Activated naive CD8-positive, alpha-beta T cell treated with anti-CD3 and anti-CD28 coated beads, Interleukin-2, amount 10 ng/mL, durations not matched to agents 7 days and 5 days (primary cell): Measurements from ENCODE around the gene IL1F10. TPM values are rescaled to one million over a fixed set of nuclear protein-coding genes. Genes with fewer than 3 reads are reported as not detected.

ENCODE experiments used
- ATAC-seq: fragments of 150-1000 bp; cut with Tn5 transposase; one replicate; pipeline ENCODE4 v1.10.0; 2021; ENCODE audit warnings: low read depth, moderate library complexity
- POLR2A ChIA-PET: fragments of 350-600 bp; sonication (Branson Sonifier 250); formaldehyde crosslinking; loops from one replicate; lab custom pipeline; 2021; ENCODE audit warnings: antibody characterized with exemption; lab: Charles Lee
- DNase-seq: peaks from one replicate; pipeline ENCODE4 v3.0.0; 2021
- H3K27ac Mint-ChIP-seq: one replicate; pipeline ENCODE4 v1.8.0; 2022; ENCODE audit warnings: mild to moderate bottlenecking, mixed read lengths
- H3K27me3 Mint-ChIP-seq: one replicate; pipeline ENCODE4 v1.8.0; 2022; ENCODE audit warnings: mild to moderate bottlenecking, moderate library complexity, mixed read lengths
- H3K36me3 Mint-ChIP-seq: one replicate; pipeline ENCODE4 v1.8.0; 2021; ENCODE audit warnings: mild to moderate bottlenecking, mixed read lengths
- H3K4me1 Mint-ChIP-seq: one replicate; pipeline ENCODE4 v1.8.0; 2021; ENCODE audit warnings: mixed read lengths
- H3K4me3 Mint-ChIP-seq: one replicate; pipeline ENCODE4 v1.8.0; 2022; ENCODE audit warnings: mild to moderate bottlenecking, moderate library complexity, mixed read lengths
- H3K9me3 Mint-ChIP-seq: one replicate; pipeline ENCODE4 v1.8.0; 2021; ENCODE audit warnings: mixed read lengths
- total RNA-seq, 2 experiments: library from RNA; stranded (reverse); gene quantifications; one replicate each; pipeline ENCODE4 v1.2.3, GENCODE V29; 2021

IL1F10 gene
- total RNA-seq, 2 experiments from 2014 or later: not detected

DNA sequence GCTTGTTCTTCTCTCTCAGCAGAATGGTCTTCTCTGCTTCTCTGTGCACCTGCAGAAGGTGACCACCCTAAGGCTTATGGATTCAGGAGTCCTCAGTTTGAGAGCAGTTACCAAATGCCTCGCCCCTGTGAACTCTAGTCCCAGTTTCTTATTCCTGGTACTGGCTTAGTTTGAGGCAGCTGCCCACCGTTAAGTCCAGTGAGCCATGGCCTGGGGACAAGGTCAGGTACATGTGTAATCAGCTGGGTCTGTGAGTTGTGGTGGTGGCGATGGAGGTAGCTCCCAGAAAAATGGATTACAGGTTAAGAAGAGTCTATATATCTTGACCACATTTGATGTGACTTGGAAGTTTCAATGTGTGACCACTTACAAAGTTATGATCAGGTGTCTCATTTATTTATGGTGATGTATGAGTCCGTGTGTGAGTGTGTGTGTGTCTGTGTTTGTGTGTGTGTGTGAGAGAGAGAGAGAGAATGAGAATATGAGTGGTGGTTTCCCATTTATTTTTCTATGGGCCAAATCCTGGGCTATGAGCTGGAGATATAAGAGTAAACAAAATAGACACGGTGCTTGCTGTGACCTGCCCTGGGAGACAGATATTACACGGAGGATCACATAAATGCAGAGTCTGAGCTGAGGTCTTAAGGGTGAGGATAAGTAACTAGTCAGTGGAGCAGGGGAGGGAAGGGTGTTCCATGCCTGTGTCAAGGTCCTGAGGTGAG is 46.6 kb downstream of the IL1F10 start:
- no peaks in the 10 kb centered on the region for H3K27me3 Mint-ChIP-seq

DNA sequence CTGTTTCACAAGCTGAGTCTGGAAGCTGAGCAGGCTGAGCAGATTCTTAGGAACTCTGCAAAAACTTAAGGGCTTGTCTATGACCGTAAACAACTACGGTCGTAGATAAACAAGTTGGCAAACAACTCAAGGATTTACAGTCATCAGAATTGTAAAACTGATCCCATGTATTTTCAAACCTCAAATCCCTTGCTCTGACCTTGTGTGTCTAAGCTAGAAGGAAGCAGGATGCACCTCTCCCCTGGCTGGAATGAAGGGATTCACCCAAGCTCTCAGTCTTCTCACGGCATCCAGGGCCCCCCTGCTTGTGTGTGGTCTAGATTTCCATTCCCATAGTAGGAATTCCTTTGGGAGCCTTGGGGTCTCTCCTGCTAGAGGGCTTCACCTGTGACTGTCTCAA is 47.2 kb downstream of the IL1F10 start:
- peaks cover 8% of the 10 kb centered on the region for H3K4me1 Mint-ChIP-seq
- no peak overlapping the region for H3K4me3 Mint-ChIP-seq
- no peak for DNase-seq
- H3K27ac Mint-ChIP-seq: no peak overlapping the region
- POLR2A ChIA-PET: no interaction called here
- no peaks in the 10 kb centered on the region for H3K9me3 Mint-ChIP-seq
- H3K27me3 Mint-ChIP-seq: no peaks in the 10 kb centered on the region
- ATAC-seq: no peak
- H3K36me3 Mint-ChIP-seq: no peaks in the 10 kb centered on the region

More for the DNA sequence above, 46.6 kb downstream of the IL1F10 start:
- POLR2A ChIA-PET: no interaction called here
- Mint-ChIP-seq H3K9me3 (no peaks in the 10 kb centered on the region), H3K36me3 (no peaks in the 10 kb centered on the region), H3K4me3 (no peak overlapping the region), H3K4me1 (peaks cover 8% of the 10 kb centered on the region), H3K27ac (no peak overlapping the region)
- ATAC-seq (no peak), DNase-seq (no peak)

DNA sequence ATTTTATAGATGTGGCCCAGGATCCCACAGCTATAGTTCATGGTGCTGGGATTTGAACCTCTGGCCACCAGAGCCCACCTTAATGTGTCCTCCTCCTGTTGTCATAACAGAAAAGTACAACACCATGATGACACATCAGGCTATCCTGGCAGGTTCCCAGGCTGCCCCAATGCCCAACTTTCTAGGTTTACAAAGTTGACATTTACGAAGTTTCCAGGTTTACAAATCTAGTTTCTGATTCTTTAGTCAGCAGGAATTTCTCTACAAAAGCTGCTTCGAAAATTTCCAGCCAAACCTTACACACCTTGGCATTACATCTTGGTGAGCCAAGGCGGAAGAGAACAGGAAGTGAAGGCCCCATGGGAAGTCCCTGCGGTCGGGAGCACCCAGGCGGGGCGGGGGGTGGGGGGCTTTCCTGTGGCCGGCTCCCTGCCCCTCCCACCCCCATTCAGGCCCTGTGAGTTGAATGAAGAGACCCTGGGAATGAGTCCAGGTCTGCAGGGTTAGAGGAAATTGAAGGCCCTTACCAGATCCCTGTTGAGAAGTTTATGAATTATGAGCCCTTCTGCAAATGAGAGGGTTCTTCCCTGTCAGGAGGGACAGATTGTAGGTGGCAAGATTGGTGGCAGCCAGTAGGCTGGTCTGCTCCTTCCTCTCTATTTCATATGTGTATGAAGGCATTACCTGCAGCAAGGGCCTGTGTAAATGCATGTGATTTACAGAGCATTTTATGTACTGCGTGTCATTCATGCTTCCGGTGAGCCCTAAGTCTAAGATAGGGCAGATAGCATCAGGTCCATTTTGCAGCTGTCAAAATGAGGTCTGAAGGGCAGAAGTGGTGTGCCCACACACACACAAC is 48.6 kb downstream of the IL1F10 start:
- Mint-ChIP-seq H3K4me3 (peak overlapping the region; percentile 47), H3K4me1 (peaks cover 9% of the 10 kb centered on the region)

DNA sequence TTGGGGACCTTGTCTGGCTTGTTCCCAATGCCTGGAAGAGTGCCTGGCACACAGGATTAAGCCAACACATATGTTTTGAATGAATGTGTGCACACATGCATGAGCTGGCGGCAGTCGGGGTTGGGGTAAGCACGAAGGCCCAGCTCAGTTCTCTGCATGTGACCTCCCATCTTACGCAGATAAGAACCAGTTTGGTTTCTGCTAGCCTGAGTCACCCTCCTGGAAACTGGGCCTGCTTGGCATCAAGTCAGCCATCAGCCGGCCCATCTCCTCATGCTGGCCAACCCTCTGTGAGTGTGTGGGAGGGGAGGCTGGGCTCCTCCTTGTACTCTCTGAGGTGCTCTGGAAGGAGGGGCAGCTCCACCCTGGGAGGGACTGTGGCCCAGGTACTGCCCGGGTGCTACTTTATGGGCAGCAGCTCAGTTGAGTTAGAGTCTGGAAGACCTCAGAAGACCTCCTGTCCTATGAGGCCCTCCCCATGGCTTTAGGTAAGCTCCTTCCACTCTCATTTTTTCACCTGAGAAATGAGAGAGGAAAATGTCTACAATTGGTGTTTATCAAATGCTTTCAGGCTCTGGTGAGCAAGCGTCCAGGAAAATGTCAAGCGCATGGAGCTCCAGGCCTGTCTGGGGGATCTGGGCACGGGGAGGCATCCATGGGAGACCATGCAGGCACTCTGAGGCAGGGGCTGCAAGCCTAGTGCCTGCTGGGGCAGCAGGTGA is 49.9 kb downstream of the IL1F10 start:
- H3K4me1 Mint-ChIP-seq: peaks cover 9% of the 10 kb centered on the region
- POLR2A ChIA-PET: no interaction called here
- H3K27ac Mint-ChIP-seq: no peak overlapping the region
- peaks cover 16% of the 10 kb centered on the region for H3K27me3 Mint-ChIP-seq
- H3K9me3 Mint-ChIP-seq: no peaks in the 10 kb centered on the region
- ATAC-seq (no peak), DNase-seq (no peak)
- no peak overlapping the region for H3K4me3 Mint-ChIP-seq
- H3K36me3 Mint-ChIP-seq: no peaks in the 10 kb centered on the region

More for the DNA sequence above, 48.6 kb downstream of the IL1F10 start:
- H3K27me3 Mint-ChIP-seq: peaks cover 9% of the 10 kb centered on the region
- POLR2A ChIA-PET: no interaction called here
- H3K36me3 Mint-ChIP-seq: no peaks in the 10 kb centered on the region
- ATAC-seq (peak; percentile 49), DNase-seq (no peak)
- H3K27ac Mint-ChIP-seq: peak overlapping the region; percentile 57
- no peaks in the 10 kb centered on the region for H3K9me3 Mint-ChIP-seq

DNA sequence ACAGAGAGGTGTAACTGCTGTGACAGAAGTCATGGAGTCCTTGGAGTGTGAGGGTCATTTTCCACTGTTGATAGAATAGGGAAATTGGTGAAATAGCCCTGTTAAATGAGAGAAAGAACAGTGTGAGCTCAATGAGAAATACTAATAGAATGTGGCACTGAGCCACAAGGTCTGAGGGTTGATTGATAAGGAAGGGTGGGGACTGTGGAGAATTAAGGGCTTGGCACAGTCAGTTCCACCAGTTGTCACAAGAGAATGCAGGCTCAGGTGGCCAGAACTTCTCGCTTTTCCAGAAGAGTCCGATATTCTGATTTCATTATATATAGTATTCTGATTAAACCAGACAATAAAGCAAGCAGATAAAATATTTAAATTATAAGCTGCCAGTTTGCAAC is 50.5 kb downstream of the IL1F10 start:
- no peak overlapping the region for H3K27ac Mint-ChIP-seq
- ATAC-seq (no peak), DNase-seq (no peak)
- H3K4me1 Mint-ChIP-seq: peaks cover 9% of the 10 kb centered on the region
- H3K9me3 Mint-ChIP-seq: no peaks in the 10 kb centered on the region
- POLR2A ChIA-PET: no interaction called here
- H3K4me3 Mint-ChIP-seq: no peak overlapping the region
- H3K36me3 Mint-ChIP-seq: no peaks in the 10 kb centered on the region
- peaks cover 18% of the 10 kb centered on the region for H3K27me3 Mint-ChIP-seq

DNA sequence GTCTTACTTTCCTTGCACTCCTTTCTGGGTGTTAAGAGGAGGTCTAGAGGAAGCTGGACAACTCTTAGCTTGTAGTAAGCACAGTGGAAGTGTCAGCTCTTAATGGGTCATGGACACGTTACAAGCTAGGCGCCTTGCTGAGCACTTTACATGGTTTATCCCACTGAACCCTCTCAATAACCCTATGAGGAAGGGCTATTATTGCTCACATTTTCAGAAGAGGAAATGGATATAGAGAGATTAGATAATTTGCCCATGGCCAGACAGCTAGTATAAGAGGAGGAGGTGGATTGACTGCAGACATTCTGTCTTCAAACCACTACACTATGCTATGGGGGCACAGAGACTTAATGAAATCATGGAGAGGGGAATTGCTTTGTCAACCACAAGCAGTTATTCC is 51.3 kb downstream of the IL1F10 start:
- Mint-ChIP-seq H3K27me3 (peaks cover 18% of the 10 kb centered on the region), H3K36me3 (no peaks in the 10 kb centered on the region), H3K9me3 (no peaks in the 10 kb centered on the region), H3K27ac (no peak overlapping the region), H3K4me1 (peaks cover 16% of the 10 kb centered on the region), H3K4me3 (no peak overlapping the region)
- ATAC-seq (no peak), DNase-seq (no peak)
- POLR2A ChIA-PET: no interaction called here

DNA sequence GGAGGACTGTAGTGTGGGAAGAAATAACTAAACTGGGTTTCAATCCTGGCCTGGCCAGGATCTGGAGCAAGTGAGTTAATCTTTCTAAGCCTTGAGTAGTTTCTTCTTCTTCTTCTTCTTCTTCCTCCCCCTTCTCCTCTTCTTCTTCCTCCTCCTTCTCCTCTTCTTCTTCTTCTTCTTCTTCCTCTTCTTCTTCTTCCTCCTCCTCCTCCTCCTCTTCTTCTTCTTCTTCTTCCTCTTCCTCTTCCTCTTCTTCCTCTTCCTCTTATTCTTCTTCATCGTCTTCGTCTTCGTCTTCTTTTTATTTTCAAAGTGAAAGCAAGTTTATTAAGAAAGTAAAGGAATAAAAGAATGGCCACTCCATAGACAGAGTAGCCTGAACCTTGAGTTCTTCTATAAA is 53.1 kb downstream of the IL1F10 start:
- no peak for DNase-seq
- no peak overlapping the region for H3K4me3 Mint-ChIP-seq
- POLR2A ChIA-PET: no interaction called here
- no peak overlapping the region for H3K27ac Mint-ChIP-seq
- no peaks in the 10 kb centered on the region for H3K9me3 Mint-ChIP-seq
- ATAC-seq: no peak
- peaks cover 27% of the 10 kb centered on the region for H3K4me1 Mint-ChIP-seq
- H3K27me3 Mint-ChIP-seq: peaks cover 24% of the 10 kb centered on the region
- no peaks in the 10 kb centered on the region for H3K36me3 Mint-ChIP-seq

DNA sequence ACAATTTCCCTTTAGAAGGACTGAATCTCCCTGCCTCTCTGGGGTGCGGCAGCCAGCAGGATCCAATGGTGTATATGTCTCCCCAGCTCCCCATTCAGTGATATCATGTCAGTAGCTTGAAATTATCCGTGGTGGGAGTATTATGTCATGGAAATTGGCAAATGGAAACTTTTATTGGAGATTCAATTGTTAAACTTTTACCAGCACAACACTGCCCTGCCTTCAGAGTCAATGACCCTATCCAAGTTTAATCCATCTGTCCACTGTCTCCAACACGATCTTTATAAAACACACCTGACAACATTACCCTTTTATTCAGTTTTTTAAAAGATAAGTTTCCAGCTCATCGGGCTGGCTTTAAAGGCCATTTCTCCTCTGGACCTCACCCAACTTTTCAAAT is 54.6 kb downstream of the IL1F10 start:
- Mint-ChIP-seq H3K9me3 (no peaks in the 10 kb centered on the region), H3K4me1 (peaks cover 22% of the 10 kb centered on the region), H3K36me3 (no peaks in the 10 kb centered on the region), H3K4me3 (no peak overlapping the region), H3K27ac (no peak overlapping the region), H3K27me3 (peaks cover 24% of the 10 kb centered on the region)
- POLR2A ChIA-PET: no interaction called here
- DNase-seq (no peak), ATAC-seq (no peak)

DNA sequence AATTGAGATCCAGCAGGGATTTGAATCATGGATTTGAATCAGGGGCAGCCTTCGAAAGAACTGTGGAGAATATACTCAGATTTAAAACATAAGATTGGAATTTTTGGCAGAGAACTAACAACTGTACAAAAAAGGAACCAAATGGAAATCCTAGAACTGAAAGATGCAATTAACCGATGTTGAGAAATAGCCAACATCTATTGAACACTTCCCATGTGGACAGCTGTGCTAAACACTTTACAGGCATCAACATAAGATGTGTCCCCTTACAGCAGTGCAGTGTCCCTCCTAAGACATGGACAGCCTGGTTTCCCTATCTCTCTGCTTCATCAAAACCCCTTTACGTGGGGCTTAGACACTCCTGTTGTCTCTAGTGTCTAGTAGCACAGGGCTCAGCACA is 56.0 kb downstream of the IL1F10 start:
- Mint-ChIP-seq H3K4me3 (peak overlapping the region; percentile 53), H3K27ac (no peak overlapping the region), H3K36me3 (no peaks in the 10 kb centered on the region), H3K4me1 (peaks cover 19% of the 10 kb centered on the region), H3K27me3 (peaks cover 24% of the 10 kb centered on the region), H3K9me3 (no peaks in the 10 kb centered on the region)
- DNase-seq: no peak
- no peak for ATAC-seq
- POLR2A ChIA-PET: interaction anchor here (1.4 kb wide), 1 partner anchor 81 kb away, joined by 3 read pairs; no protein-coding TSS in a partner anchor

DNA sequence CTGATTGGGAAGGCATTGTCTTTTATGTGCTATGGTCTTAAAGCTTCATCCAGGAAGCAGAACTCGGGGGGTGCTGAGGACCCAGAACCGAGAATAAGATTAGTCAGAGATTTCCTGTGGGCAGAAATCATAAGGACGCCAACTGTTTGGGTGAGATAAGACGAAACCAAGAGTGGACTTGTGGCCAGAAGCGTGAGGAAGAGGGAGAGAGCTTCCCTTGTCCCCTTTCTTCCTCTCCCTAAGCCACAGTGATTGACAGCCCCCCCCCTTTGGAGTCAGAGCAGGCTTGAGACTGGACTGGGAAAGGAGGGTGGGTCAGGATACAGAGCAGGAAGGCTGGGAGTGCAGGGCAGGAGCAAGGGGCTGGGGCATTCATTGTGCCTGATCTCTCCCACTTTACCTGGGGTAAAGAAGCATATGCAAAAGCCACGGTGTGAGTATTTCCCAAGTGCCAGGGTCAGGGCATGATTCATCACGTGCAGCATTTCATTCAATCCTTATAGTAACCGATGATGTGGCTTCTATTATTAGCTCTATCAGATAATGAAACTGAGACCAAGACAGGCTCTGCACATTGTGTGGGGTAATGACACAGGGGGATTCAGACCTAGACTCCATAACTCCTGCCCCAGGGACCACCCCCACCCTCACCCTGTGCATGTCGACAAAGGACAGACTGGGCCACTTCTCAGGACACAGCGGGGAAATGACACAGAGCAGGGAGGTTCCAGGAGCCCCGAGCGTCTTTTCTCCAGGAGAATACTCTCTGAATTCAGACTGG is 56.6 kb downstream of the IL1F10 start:
- Mint-ChIP-seq H3K27me3 (peaks cover 24% of the 10 kb centered on the region), H3K27ac (no peak overlapping the region), H3K9me3 (no peaks in the 10 kb centered on the region), H3K4me3 (peak overlapping the region; percentile 53), H3K4me1 (peaks cover 19% of the 10 kb centered on the region), H3K36me3 (no peaks in the 10 kb centered on the region)
- no peak for DNase-seq
- ATAC-seq: peak; percentile 55
- POLR2A ChIA-PET: interaction anchor here (1.4 kb wide), 1 partner anchor 80 kb away, joined by 3 read pairs; no protein-coding TSS in a partner anchor
